DOHH2 (cell line): ENCODE results near the gene CFAP57.

Experiments used
- H3F3A ChIP-seq: fragments of 200-600 bp; sonication (generic), shearing (Covaris generic); 2 replicates; pipeline ENCODE4 v1.6.0; 2016; ENCODE audit warnings: antibody characterized with exemption, mild to moderate bottlenecking; ENCODE audit not compliant: control insufficient read depth, insufficient read depth
- H3K27ac ChIP-seq: fragments of 200-600 bp; sonication (generic); 2 replicates; pipeline ENCODE4 v1.5.1; 2014; ENCODE audit warnings: low read depth, mild to moderate bottlenecking, low read length, moderate library complexity
- H3K27me3 ChIP-seq: fragments of 200-600 bp; sonication (generic); 2 replicates; pipeline ENCODE4 v1.6.1; 2014; ENCODE audit warnings: mild to moderate bottlenecking, low read length, mixed read lengths; ENCODE audit not compliant: control insufficient read depth
- H3K36me3 ChIP-seq: fragments of 200-600 bp; sonication (generic); 2 replicates; pipeline ENCODE4 v1.6.1; 2014; ENCODE audit warnings: mild to moderate bottlenecking, low read length, moderate library complexity, mixed read lengths; ENCODE audit not compliant: control insufficient read depth
- H3K4me1 ChIP-seq: fragments of 200-600 bp; sonication (generic); 2 replicates; pipeline ENCODE4 v1.6.1; 2014; ENCODE audit warnings: mild to moderate bottlenecking, low read length, mixed read lengths; ENCODE audit not compliant: control insufficient read depth
- H3K4me2 ChIP-seq: fragments of 200-600 bp; sonication (generic); 2 replicates; pipeline ENCODE4 v1.6.0; 2014; ENCODE audit warnings: mild to moderate bottlenecking, low read length, moderate library complexity
- H3K4me3 ChIP-seq: fragments of 200-600 bp; sonication (generic); 2 replicates; pipeline ENCODE4 v1.5.1; 2014; ENCODE audit warnings: mild to moderate bottlenecking, low read length, mixed read lengths
- H3K79me2 ChIP-seq: fragments of 200-600 bp; sonication (generic); 2 replicates; pipeline ENCODE4 v1.6.1; 2014; ENCODE audit warnings: mild to moderate bottlenecking, low read length, mixed read lengths; ENCODE audit not compliant: control insufficient read depth
- H3K9me2 ChIP-seq: fragments of 200-600 bp; sonication (generic); replicated peaks from 2 replicates; pipeline ENCODE4 v1.6.1; 2014; ENCODE audit warnings: mild to moderate bottlenecking, low read length, mixed read lengths; ENCODE audit not compliant: control insufficient read depth
- H3K9me3 ChIP-seq: fragments of 200-600 bp; sonication (generic); 2 replicates; pipeline ENCODE4 v1.6.1; 2014; ENCODE audit warnings: antibody characterized with exemption, low read length, mixed read lengths; ENCODE audit not compliant: control insufficient read depth, insufficient read depth
- H4K20me1 ChIP-seq: fragments of 200-600 bp; sonication (generic); 2 replicates; pipeline ENCODE4 v1.6.0; 2014; ENCODE audit warnings: low read depth, mild to moderate bottlenecking, antibody characterized with exemption, low read length, moderate library complexity; ENCODE audit not compliant: control insufficient read depth, insufficient read depth
- EZH2phosphoT487 ChIP-seq: fragments of 200-600 bp; sonication (generic); IDR thresholded peaks from 2 replicates; pipeline ENCODE4 v1.6.1; 2017; ENCODE audit warnings: borderline replicate concordance, mild to moderate bottlenecking, antibody characterized with exemption, low read length, moderate library complexity, mixed read lengths
- TF ChIP-seq, protein P1 (sequence below): fragments of 200-600 bp; sonication (generic); IDR thresholded peaks from one replicate; pipeline ENCODE4 v1.5.1; 2014; ENCODE audit warnings: antibody characterized with exemption, mild to moderate bottlenecking, low read depth, low read length; ENCODE audit not compliant: poor library complexity, severe bottlenecking

CFAP57 gene

DNA sequence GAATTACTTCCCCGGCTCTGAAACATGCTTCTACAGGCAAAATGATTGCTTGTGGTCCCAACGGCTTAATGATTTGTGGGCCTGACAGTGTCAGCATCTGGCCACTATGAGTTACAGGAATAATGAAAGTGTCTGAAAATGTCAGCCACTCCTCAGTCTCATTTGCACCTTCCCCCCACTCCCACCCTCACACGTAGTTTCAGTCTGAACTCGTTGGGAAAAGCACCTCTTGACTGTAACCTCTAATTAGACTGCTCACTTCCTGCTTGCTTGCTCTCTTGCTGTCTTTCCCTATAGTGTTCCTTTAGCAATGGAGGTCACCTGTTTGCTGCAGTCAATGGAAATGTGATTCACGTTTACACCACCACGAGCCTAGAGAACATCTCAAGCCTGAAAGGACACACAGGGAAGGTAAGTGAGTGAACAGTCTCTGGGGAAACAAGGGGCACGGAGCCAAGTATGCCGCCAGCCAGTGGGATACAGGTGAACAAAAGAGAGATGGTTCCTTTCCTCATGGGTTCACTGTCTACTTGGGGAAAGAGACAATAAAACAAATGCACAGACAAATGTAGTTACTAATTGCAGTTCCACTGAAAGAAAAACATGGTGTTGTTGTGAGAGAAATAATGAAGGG is 27.1 kb downstream of the CFAP57 start:
- H3K4me3 ChIP-seq: no peak overlapping the region

DNA sequence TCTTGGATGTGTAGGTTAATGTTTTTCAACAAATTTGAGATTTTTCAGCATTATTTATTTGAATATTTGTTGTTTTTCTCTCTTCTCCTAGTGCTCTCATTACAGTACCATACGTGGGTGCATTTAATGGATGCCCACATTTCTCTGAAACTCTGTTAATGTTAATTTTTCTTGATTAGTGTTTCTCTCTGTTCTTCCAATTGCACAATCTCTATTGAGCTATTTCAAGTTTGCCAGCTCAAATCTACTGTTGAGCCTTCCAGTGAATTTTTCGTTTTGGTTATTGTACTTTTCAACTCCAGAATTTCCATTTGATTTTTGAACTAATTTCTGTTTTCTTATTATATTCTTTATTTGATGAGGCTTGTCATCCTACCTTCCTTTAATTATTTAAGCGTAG is 31.7 kb downstream of the CFAP57 start:
- Histone ChIP-seq H3K27ac (no peak overlapping the region), H3F3A (no peaks in the 10 kb centered on the region), H3K4me2 (no peak overlapping the region), H3K4me1 (no peaks in the 10 kb centered on the region), H3K4me3 (no peak overlapping the region), H3K9me2 (no peaks in the 10 kb centered on the region), H3K36me3 (no peaks in the 10 kb centered on the region), H4K20me1 (no peaks in the 10 kb centered on the region), H3K79me2 (no peaks in the 10 kb centered on the region), H3K9me3 (no peaks in the 10 kb centered on the region), H3K27me3 (peaks cover 17% of the 10 kb centered on the region)
- no peak for TF ChIP-seq EZH2phosphoT487
- TF ChIP-seq, protein P1, sequence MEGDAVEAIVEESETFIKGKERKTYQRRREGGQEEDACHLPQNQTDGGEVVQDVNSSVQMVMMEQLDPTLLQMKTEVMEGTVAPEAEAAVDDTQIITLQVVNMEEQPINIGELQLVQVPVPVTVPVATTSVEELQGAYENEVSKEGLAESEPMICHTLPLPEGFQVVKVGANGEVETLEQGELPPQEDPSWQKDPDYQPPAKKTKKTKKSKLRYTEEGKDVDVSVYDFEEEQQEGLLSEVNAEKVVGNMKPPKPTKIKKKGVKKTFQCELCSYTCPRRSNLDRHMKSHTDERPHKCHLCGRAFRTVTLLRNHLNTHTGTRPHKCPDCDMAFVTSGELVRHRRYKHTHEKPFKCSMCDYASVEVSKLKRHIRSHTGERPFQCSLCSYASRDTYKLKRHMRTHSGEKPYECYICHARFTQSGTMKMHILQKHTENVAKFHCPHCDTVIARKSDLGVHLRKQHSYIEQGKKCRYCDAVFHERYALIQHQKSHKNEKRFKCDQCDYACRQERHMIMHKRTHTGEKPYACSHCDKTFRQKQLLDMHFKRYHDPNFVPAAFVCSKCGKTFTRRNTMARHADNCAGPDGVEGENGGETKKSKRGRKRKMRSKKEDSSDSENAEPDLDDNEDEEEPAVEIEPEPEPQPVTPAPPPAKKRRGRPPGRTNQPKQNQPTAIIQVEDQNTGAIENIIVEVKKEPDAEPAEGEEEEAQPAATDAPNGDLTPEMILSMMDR: no peak

More for the DNA sequence above, 27.1 kb downstream of the CFAP57 start:
- H3K4me1 ChIP-seq: no peaks in the 10 kb centered on the region
- peaks cover 5% of the 10 kb centered on the region; the same call in 1 of the 2 replicates for H3K9me3 ChIP-seq
- H3K27ac ChIP-seq: no peak overlapping the region
- no peak overlapping the region for H3K4me2 ChIP-seq
- no peaks in the 10 kb centered on the region for H3K9me2 ChIP-seq
- no peak for TF ChIP-seq EZH2phosphoT487
- TF ChIP-seq, protein P1: no peak
- H3K79me2 ChIP-seq: no peaks in the 10 kb centered on the region
- no peaks in the 10 kb centered on the region for H3K36me3 ChIP-seq
- H3K27me3 ChIP-seq: peaks cover 22% of the 10 kb centered on the region
- no peaks in the 10 kb centered on the region for H4K20me1 ChIP-seq
- no peaks in the 10 kb centered on the region for H3F3A ChIP-seq

DNA sequence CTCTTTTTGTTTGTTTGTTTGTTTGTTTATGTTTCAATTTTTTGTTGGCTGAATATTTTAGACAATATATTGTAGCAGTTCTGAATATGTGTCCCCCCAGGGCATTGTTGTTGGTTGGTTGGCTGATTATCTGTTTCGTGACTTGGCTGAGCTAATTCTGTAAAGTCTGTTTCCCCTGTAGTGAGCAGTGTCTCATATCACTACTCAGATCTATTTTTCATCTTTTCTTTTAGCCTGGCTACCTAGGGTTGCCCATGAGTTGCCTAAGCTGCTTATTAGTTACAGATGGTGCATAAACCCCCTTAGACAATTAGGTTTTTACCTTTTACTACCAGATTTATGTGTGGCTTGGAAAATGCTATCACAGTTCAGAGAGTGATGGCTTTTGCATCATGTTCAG is 32.3 kb downstream of the CFAP57 start:
- Histone ChIP-seq H3K4me1 (no peaks in the 10 kb centered on the region), H3K4me2 (no peak overlapping the region), H3K27me3 (peaks cover 12% of the 10 kb centered on the region), H3K79me2 (no peaks in the 10 kb centered on the region), H3K9me3 (no peaks in the 10 kb centered on the region), H3F3A (no peaks in the 10 kb centered on the region), H3K9me2 (no peaks in the 10 kb centered on the region), H4K20me1 (no peaks in the 10 kb centered on the region), H3K27ac (no peak overlapping the region), H3K36me3 (no peaks in the 10 kb centered on the region), H3K4me3 (no peak overlapping the region)
- TF ChIP-seq, protein P1: no peak
- TF ChIP-seq EZH2phosphoT487: no peak
